ENCODE measurements around the gene DLGAP4. TPM values are rescaled to one million over a fixed set of nuclear protein-coding genes. Genes with fewer than 3 reads are reported as not detected.

Gene DLGAP4
- total RNA-seq, 2 experiments from 2014 or later, result 11.5 to 13.1 TPM

GRCh38 chr20:36435124-36435523, 129.0 kb downstream of the DLGAP4 start:
- intact Hi-C loops (cut with micrococcal nuclease), result loop anchor here (5.0 to 10.0 kb wide), 2 partner anchors 160 to 233 kb away; no protein-coding TSS in a partner anchor
- Mint-ChIP-seq H3K9me3 (no peaks in the 10 kb centered on the region), H3K4me1 (ENCODE audit: low read depth) (peaks cover 3% of the 10 kb centered on the region), H3K36me3 (ENCODE audit: low read depth) (no peaks in the 10 kb centered on the region), H3K27me3 (peaks cover 2% of the 10 kb centered on the region), H3K4me3 (no peak overlapping the region), H3K27ac (no peak overlapping the region)
- TF ChIP-seq CTCF (IDR thresholded peaks at IDR 0.05), result no peak
- DNase-seq (no peak), ATAC-seq (no peak)
- ChIA-PET CTCF (interaction anchor here (1.5 to 6.2 kb wide), 2 partner anchors 198 to 233 kb away, joined by 3 to 62 read pairs; no protein-coding TSS in a partner anchor), POLR2A (no interaction called here)

DNA sequence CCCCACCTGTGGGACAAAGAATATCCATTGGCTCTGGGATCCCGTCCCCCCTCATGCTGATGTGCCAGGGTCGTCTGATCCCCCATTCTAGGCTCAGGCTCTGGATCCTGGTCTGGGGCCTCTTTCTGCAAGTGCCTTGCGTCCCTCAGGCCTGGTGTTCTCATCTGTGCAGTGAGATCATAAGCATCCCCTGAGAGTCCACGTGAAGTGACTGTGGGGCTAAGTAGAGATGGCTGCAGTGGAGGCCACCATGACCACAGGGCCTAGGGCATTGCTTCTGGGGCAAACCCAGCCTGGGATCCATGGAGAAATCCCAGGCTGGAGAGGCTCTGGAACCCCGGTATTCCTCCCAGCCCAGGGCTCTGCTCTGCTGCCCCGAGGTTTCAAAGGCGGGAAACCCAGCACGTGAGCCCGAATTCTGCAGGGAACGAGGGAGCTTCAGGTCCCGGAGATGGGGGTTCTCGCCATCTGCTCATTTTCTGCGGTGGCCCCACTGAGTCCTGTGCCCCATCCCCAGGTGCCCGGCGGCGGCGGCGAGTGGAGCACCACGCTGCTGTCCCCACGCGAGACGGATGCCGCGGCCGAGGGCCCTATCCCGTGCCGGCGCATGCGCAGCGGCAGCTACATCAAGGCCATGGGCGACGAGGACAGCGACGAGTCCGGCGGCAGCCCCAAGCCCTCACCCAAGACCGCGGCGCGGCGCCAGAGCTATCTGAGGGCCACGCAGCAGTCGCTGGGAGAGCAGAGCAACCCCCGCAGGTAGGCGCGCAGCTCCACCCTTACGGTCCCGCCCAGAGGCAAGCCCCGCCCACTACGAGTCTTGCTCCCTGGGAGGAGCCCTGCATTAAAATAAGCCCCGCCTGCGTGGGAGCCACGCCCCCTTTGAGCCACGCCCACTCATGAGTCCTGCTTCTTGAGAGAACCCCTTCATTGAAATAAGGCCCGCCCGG, 129.7 kb downstream of the DLGAP4 start:
- Mint-ChIP-seq H3K4me1 (ENCODE audit: low read depth) (peaks cover 3% of the 10 kb centered on the region), H3K4me3 (peak overlapping the region; percentile 33), H3K36me3 (ENCODE audit: low read depth) (no peaks in the 10 kb centered on the region), H3K27me3 (peaks cover 2% of the 10 kb centered on the region), H3K9me3 (no peaks in the 10 kb centered on the region), H3K27ac (no peak overlapping the region)
- DNase-seq (peak; percentile 93), ATAC-seq (peak; percentile 96)
- intact Hi-C loops (cut with micrococcal nuclease), result loop anchor here (5.0 to 10.0 kb wide), 2 partner anchors 161 to 234 kb away; no protein-coding TSS in a partner anchor
- ChIA-PET CTCF (interaction anchor here (0.6 to 6.2 kb wide), 5 partner anchors 36 to 234 kb away, joined by 3 to 62 read pairs (median 4); no protein-coding TSS in a partner anchor), POLR2A (no interaction called here)
- no peak for TF ChIP-seq CTCF (IDR thresholded peaks at IDR 0.05)

GRCh38 chr20:36439040-36439730, 133.0 kb downstream of the DLGAP4 start:
- DNase-seq (peak; percentile 84), ATAC-seq (peak; percentile 70)
- H3K27me3 Mint-ChIP-seq, result peaks cover 6% of the 10 kb centered on the region
- ChIA-PET POLR2A (interaction anchor here (0.8 to 1.2 kb wide), 2 partner anchors 196 to 226 kb away, joined by 3 to 4 read pairs; no protein-coding TSS in a partner anchor), CTCF (interaction anchor here (0.6 to 6.2 kb wide), 58 partner anchors 10 to 485 kb away, joined by 3 to 62 read pairs (median 4); partner anchors contain the start of gene SCAND1)
- TF ChIP-seq CTCF (IDR thresholded peaks at IDR 0.05), result peak; percentile 83
- intact Hi-C loops (cut with micrococcal nuclease), result loop anchor here (5.0 to 10.0 kb wide), 2 partner anchors 164 to 237 kb away; no protein-coding TSS in a partner anchor
- peaks cover 3% of the 10 kb centered on the region for H3K4me1 Mint-ChIP-seq (ENCODE audit: low read depth)
- no peaks in the 10 kb centered on the region for H3K9me3 Mint-ChIP-seq
- no peak overlapping the region for H3K4me3 Mint-ChIP-seq
- no peaks in the 10 kb centered on the region for H3K36me3 Mint-ChIP-seq (ENCODE audit: low read depth)
- H3K27ac Mint-ChIP-seq, result no peak overlapping the region

DNA sequence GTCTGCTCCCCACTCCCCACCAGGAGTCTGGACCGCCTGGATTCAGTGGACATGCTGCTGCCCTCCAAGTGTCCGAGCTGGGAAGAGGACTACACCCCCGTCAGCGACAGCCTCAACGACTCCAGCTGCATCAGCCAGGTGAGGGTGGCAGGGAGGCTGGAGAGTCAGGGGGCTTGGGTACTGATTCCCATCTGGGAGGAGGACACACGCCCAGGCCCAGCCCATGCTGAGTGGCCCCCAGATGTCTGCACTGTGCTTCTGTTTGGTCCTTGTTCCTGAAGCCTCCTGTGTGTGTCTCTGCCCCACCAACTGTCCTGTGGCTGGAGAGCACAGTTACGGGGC, 133.6 kb downstream of the DLGAP4 start:
- ChIA-PET POLR2A (interaction anchor here (1.2 kb wide), 1 partner anchor 227 kb away, joined by 4 read pairs; no protein-coding TSS in a partner anchor), CTCF (interaction anchor here (0.6 to 6.2 kb wide), 52 partner anchors 9 to 485 kb away, joined by 3 to 62 read pairs (median 4); partner anchors contain the start of gene SCAND1)
- H3K4me3 Mint-ChIP-seq, result no peak overlapping the region

More for the DNA sequence above, 133.6 kb downstream of the DLGAP4 start:
- Mint-ChIP-seq H3K4me1 (ENCODE audit: low read depth) (peaks cover 3% of the 10 kb centered on the region), H3K9me3 (no peaks in the 10 kb centered on the region), H3K27ac (no peak overlapping the region), H3K27me3 (peaks cover 6% of the 10 kb centered on the region), H3K36me3 (ENCODE audit: low read depth) (no peaks in the 10 kb centered on the region)
- ATAC-seq (no peak), DNase-seq (no peak)
- intact Hi-C loops (cut with micrococcal nuclease), result loop anchor here (5.0 to 10.0 kb wide), 2 partner anchors 165 to 237 kb away; no protein-coding TSS in a partner anchor
- peak; percentile 26 for TF ChIP-seq CTCF (IDR thresholded peaks at IDR 0.05)
